GM12878 (cell line): Measurements from ENCODE around the gene IGSF22. TPM values are rescaled to one million over a fixed set of nuclear protein-coding genes. Genes with fewer than 3 reads are reported as not detected.

Experiments
- ATAC-seq: fragments of 200-7000 bp; cut with Tn5 transposase; 3 replicates; pipeline ENCODE4 v1.9.1; 2020; ENCODE audit warnings: mild to moderate bottlenecking, moderate library complexity
- BruUV-seq: library from RNA; stranded (reverse); fragments of 400-500 nt; replicated peaks from 2 replicates; lab custom pipeline; 2021; lab: Mats Ljungman, UMichigan
- CTCF ChIA-PET: fragments of 300-600 bp; sonication (Branson Sonifier 250); formaldehyde crosslinking; extraction: SDS; loops from one replicate; lab custom pipeline; 2021; ENCODE audit warnings: inconsistent platforms; lab: Yijun Ruan, JAX
- POLR2A ChIA-PET: fragments of 350-600 bp; formaldehyde crosslinking; extraction: SDS; loops from one replicate; lab custom pipeline; 2021; ENCODE audit warnings: inconsistent platforms; lab: Charles Lee
- RAD21 ChIA-PET: fragments of 300-600 bp; sonication (Branson Sonifier 250); formaldehyde crosslinking; loops from one replicate; lab custom pipeline; 2023; ENCODE audit warnings: antibody characterized with exemption; ENCODE audit not compliant: unreplicated experiment; lab: Charles Lee
- SMC1A ChIA-PET: fragments of 300-600 bp; sonication (Branson Sonifier 250); formaldehyde crosslinking; loops from one replicate; lab custom pipeline; 2023; ENCODE audit not compliant: unreplicated experiment, uncharacterized antibody; lab: Charles Lee
- DNase-seq: peaks from one replicate; pipeline ENCODE4 v3.0.0-alpha.2; 2011; ENCODE audit warnings: low read depth, low spot score
- FAIRE-seq: peaks from 3 replicates; lab custom pipeline; 2011; peaks lifted over from hg19 to GRCh38; lab: Jason Lieb, UNC
- H2AFZ ChIP-seq: 2 replicates; pipeline ENCODE4 v1.6.0; 2011; ENCODE audit warnings: low read depth, low read length, control low read depth; ENCODE audit not compliant: control insufficient read depth
- H3K27ac ChIP-seq: 2 replicates; pipeline ENCODE4 v1.5.1; 2011; ENCODE audit warnings: control low read depth; ENCODE audit not compliant: control insufficient read depth, insufficient read depth
- H3K27me3 ChIP-seq, 2 experiments: replicated peaks in 1 of 2; 2 replicates each; pipeline versions ENCODE4 v1.6.0 to v1.6.1; 2011; ENCODE audit warnings: low read length in 1 of 2; ENCODE audit not compliant: control insufficient read depth in 2 of 2, insufficient read depth in 2 of 2
- H3K36me3 ChIP-seq, 2 experiments: 2 replicates each; pipeline ENCODE4 v1.5.1; 2011; ENCODE audit warnings: low read length in 1 of 2; ENCODE audit not compliant: control insufficient read depth in 2 of 2, insufficient read depth in 2 of 2
- H3K4me1 ChIP-seq: 2 replicates; pipeline ENCODE4 v1.6.1; 2011; ENCODE audit warnings: mild to moderate bottlenecking, low read length, moderate library complexity, mixed read lengths; ENCODE audit not compliant: control insufficient read depth, insufficient read depth
- H3K4me2 ChIP-seq: 2 replicates; pipeline ENCODE4 v1.6.0; 2011; ENCODE audit warnings: control low read depth; ENCODE audit not compliant: control insufficient read depth, insufficient read depth
- H3K4me3 ChIP-seq: fragments of 200-600 bp; sonication (generic); 2 replicates; pipeline ENCODE4 v1.5.1; 2016
- H3K79me2 ChIP-seq: 2 replicates; pipeline ENCODE4 v1.6.0; 2011; ENCODE audit warnings: low read length; ENCODE audit not compliant: control insufficient read depth, insufficient read depth
- H3K9ac ChIP-seq: 2 replicates; pipeline ENCODE4 v1.8.0; 2011; ENCODE audit warnings: low read length, control low read depth, mixed read lengths; ENCODE audit not compliant: control insufficient read depth, insufficient read depth
- H3K9me3 ChIP-seq: replicated peaks from 3 replicates; pipeline ENCODE4 v1.5.1; 2011; ENCODE audit warnings: mild to moderate bottlenecking, low read length; ENCODE audit not compliant: control insufficient read depth, insufficient read depth
- H4K20me1 ChIP-seq: 2 replicates; pipeline ENCODE4 v1.6.0; 2011; ENCODE audit not compliant: control insufficient read depth, insufficient read depth
- CBX3 ChIP-seq: fragments of 200-600 bp; sonication (generic); IDR thresholded peaks from 2 replicates; pipeline ENCODE4 v1.6.1; 2016; ENCODE audit warnings: low read depth, borderline replicate concordance
- CREB1 ChIP-seq: IDR thresholded peaks from 2 replicates; pipeline ENCODE4 v1.6.1; 2012; ENCODE audit warnings: low read depth, mild to moderate bottlenecking, inconsistent platforms
- DPF2 ChIP-seq: fragments of 450-650 bp; IDR thresholded peaks from 2 replicates; pipeline ENCODE4 v1.6.1; 2017; ENCODE audit warnings: mild to moderate bottlenecking
- MEF2A ChIP-seq: IDR thresholded peaks from 2 replicates; pipeline ENCODE4 v1.6.1; 2011; ENCODE audit warnings: low read depth, mild to moderate bottlenecking, low read length, moderate library complexity; ENCODE audit not compliant: insufficient read depth
- NFIC ChIP-seq: IDR thresholded peaks from 2 replicates; pipeline ENCODE4 v1.6.1; 2012; ENCODE audit warnings: low read depth, mild to moderate bottlenecking, inconsistent platforms, low read length, moderate library complexity
- ZBED1 ChIP-seq: IDR thresholded peaks from 2 replicates; pipeline ENCODE4 v1.6.1; 2016; ENCODE audit warnings: borderline replicate concordance
- ZBTB4 ChIP-seq: fragments of 450-650 bp; formaldehyde crosslinking; IDR thresholded peaks from 2 replicates; pipeline ENCODE4 v1.4.0; 2022; ENCODE audit warnings: mild to moderate bottlenecking, moderate library complexity
- WGBS: methylation state at CpG from one replicate; pipeline ENCODE4 v1.1.6; 2016; ENCODE audit warnings: low lambda C conversion rate; ENCODE audit not compliant: insufficient replicate concordance, insufficient coverage; ENCODE audit errors: missing lambda C conversion rate; 5-methylcytosine and 5-hydroxymethylcytosine counted together
- in situ Hi-C: fragments of 300-500 bp; cut with MboI; formaldehyde crosslinking; loops from 9 replicates; pipeline ENCODE4 v1.14.3; 2018; ENCODE audit warnings: mixed read lengths
- intact Hi-C: fragments of 100-400 bp; cut with micrococcal nuclease; formaldehyde crosslinking; loops from one replicate; pipeline ENCODE4 v1.14.2; 2022; ENCODE audit not compliant: unreplicated experiment
- polyA plus RNA-seq, 11 experiments: library from polyadenylated mRNA; depleted of rRNA in 4 of 11; unstranded in 6 of 11; stranded (reverse) in 5 of 11; fragments of >200 nt; fragmentation: Nextera tagmentation in 4 of 11; fragmentation: Illumina TruSeq in 1 of 11; extraction: Ambion mirVana in 4 of 11; extraction: Trizol in 1 of 11; gene quantifications; 1 replicate in 1 of 11; 2 replicates in 10 of 11; pipeline versions ENCODE4 v1.2.1 to v1.2.3, GENCODE V29; 2011 to 2016; ENCODE audit warnings: inconsistent platforms in 2 of 11, missing spikeins in 2 of 11, low read depth in 1 of 11
- total RNA-seq, 4 experiments: library from RNA; depleted of rRNA in 3 of 4; stranded (reverse); fragments of >200 nt in 3 of 4; fragmentation: Illumina TruSeq in 1 of 4; extraction: Trizol in 1 of 4; gene quantifications; 2 replicates each; pipeline versions ENCODE4 v1.2.1 to v1.2.3, GENCODE V29; 2013 to 2021

IGSF22 gene
- total and polyA plus RNA-seq, 10 of the 15 experiments (the other 5 are each of a cell fraction or from before 2014, with no cell fraction given) = 0.02 to 0.18 TPM; not detected in 8

GRCh38 chr11:18714443-18714780 lies 11.6 kb downstream of the IGSF22 start:
- ATAC-seq = no peak
- no TSS peak for BruUV-seq
- Histone ChIP-seq H4K20me1 (no peaks in the 10 kb centered on the region), H3K4me1 (0 out of 2 replicates have a peak, but pooled peaks cover 3% of the 10 kb centered on the region), H3K79me2 (no peaks in the 10 kb centered on the region), H2AFZ (no peak overlapping the region), H3K9ac (no peak overlapping the region), H3K27ac (no peak overlapping the region), H3K9me3 (no peaks in the 10 kb centered on the region), H3K36me3 (no peaks in the 10 kb centered on the region), H3K4me2 (no peak overlapping the region), H3K4me3 (no peak overlapping the region), H3K27me3 (no peaks in the 10 kb centered on the region; a peak in 2 of 4 replicates)
- ChIA-PET POLR2A (no interaction called here), RAD21 (interaction anchor here (1.1 kb wide), 1 partner anchor 18 kb away, joined by 3 read pairs; no protein-coding TSS in a partner anchor), CTCF (interaction anchor here (2.2 to 3.2 kb wide), 2 partner anchors 8 to 18 kb away, joined by 15 to 22 read pairs; no protein-coding TSS in a partner anchor), SMC1A (no interaction called here)
- TF ChIP-seq ZBTB4 = no peak
- no peak for TF ChIP-seq MEF2A
- no peak for TF ChIP-seq CREB1
- TF ChIP-seq CBX3 = no peak
- TF ChIP-seq NFIC = no peak
- TF ChIP-seq ZBED1 = no peak
- no peak for TF ChIP-seq DPF2
- 56% methylated on average over 10 of the region's 10 CpGs for WGBS
- in situ Hi-C loops (no loop called here), intact Hi-C loops (no loop called here)
- no peak for DNase-seq
- no peak for FAIRE-seq
